ENCODE data around the gene INO80C. TPM values are rescaled to one million over a fixed set of nuclear protein-coding genes. Genes with fewer than 3 reads are reported as not detected.
A peak's percentile ranks its signal among the peaks of the same experiment; 100 is the strongest.
"Not testable (repeated sequence)": the region's sequence is repeated elsewhere in the genome, so short reads cannot be mapped to it uniquely, and the experiment has no call there.

Gene INO80C
- total and polyA plus RNA-seq, 2 donors from 2014 or later, result 20.9 to 38.2 TPM

- Histone ChIP-seq H3K4me1 (ENCODE audit: control insufficient read depth in 2 of 3, insufficient read depth in 2 of 3, low read depth in 1 of 3, low read length in 3 of 3) (peaks cover 0 to 10% (median 9%) of the 10 kb centered on the region in 3 donors), H3K27me3 (ENCODE audit: control insufficient read depth, insufficient read depth, low read length) (no peaks in the 10 kb centered on the region), H3K9ac (ENCODE audit: low read length in 3 of 3) (no peak overlapping the region), H3K9me3 (ENCODE audit: control insufficient read depth in 2 of 3, insufficient read depth in 1 of 3, low read length in 3 of 3) (no peaks in the 10 kb centered on the region), H3K4me3 (ENCODE audit: low read length in 3 of 3) (no peak overlapping the region), H3K27ac (ENCODE audit: low read depth in 2 of 2, low read length in 2 of 2) (no peak overlapping the region), H3K36me3 (ENCODE audit: control insufficient read depth in 2 of 3, insufficient read depth in 3 of 3, low read length in 3 of 3) (no peaks in the 10 kb centered on the region)
- FAIRE-seq (no peak), DNase-seq (no peak)
- intact Hi-C loops (cut with DNase I), result no loop called here
- TF ChIP-seq CTCF (IDR thresholded peaks at IDR 0.05; ENCODE audit: borderline replicate concordance, extremely low read depth, insufficient read depth), result no peak
Measured at GRCh38 chr18:35489913-35490490, 7.8 kb downstream of the INO80C start.

GRCh38 chr18:35489281-35489680, 8.5 kb downstream of the INO80C start:
- FAIRE-seq; DNase-seq; H3K9ac ChIP-seq (ENCODE audit: low read length in 3 of 3); H3K4me3 ChIP-seq (ENCODE audit: low read length in 3 of 3); H3K27me3 ChIP-seq (ENCODE audit: control insufficient read depth, insufficient read depth, low read length); H3K36me3 ChIP-seq (ENCODE audit: control insufficient read depth in 2 of 3, insufficient read depth in 3 of 3, low read length in 3 of 3); intact Hi-C loops (cut with DNase I); H3K27ac ChIP-seq (ENCODE audit: low read depth in 2 of 2, low read length in 2 of 2); H3K9me3 ChIP-seq (ENCODE audit: control insufficient read depth in 2 of 3, insufficient read depth in 1 of 3, low read length in 3 of 3): not testable (repeated sequence)
- H3K4me1 ChIP-seq (ENCODE audit: control insufficient read depth in 2 of 3, insufficient read depth in 2 of 3, low read depth in 1 of 3, low read length in 3 of 3), result peaks cover 0 to 11% (median 10%) of the 10 kb centered on the region in 3 donors

GRCh38 chr18:35488396-35488795, 9.4 kb downstream of the INO80C start:
- H3K4me3 ChIP-seq (ENCODE audit: low read length in 3 of 3); FAIRE-seq; H3K9me3 ChIP-seq (ENCODE audit: control insufficient read depth in 2 of 3, insufficient read depth in 1 of 3, low read length in 3 of 3); intact Hi-C loops (cut with DNase I); H3K27me3 ChIP-seq (ENCODE audit: control insufficient read depth, insufficient read depth, low read length); H3K9ac ChIP-seq (ENCODE audit: low read length in 3 of 3); H3K36me3 ChIP-seq (ENCODE audit: control insufficient read depth in 2 of 3, insufficient read depth in 3 of 3, low read length in 3 of 3); DNase-seq: not testable (repeated sequence)
- H3K4me1 ChIP-seq (ENCODE audit: control insufficient read depth in 2 of 3, insufficient read depth in 2 of 3, low read depth in 1 of 3, low read length in 3 of 3), result peaks cover 0 to 12% (median 7%) of the 10 kb centered on the region in 3 donors
- H3K27ac ChIP-seq (ENCODE audit: low read depth in 2 of 2, low read length in 2 of 2), result peak overlapping the region in 1 of 2 donors; percentile 28

- intact Hi-C loops (cut with DNase I); H3K27me3 ChIP-seq (ENCODE audit: control insufficient read depth, insufficient read depth, low read length); H3K4me3 ChIP-seq (ENCODE audit: low read length in 3 of 3); H3K9me3 ChIP-seq (ENCODE audit: control insufficient read depth in 2 of 3, insufficient read depth in 1 of 3, low read length in 3 of 3); DNase-seq; H3K36me3 ChIP-seq (ENCODE audit: control insufficient read depth in 2 of 3, insufficient read depth in 3 of 3, low read length in 3 of 3); FAIRE-seq; H3K9ac ChIP-seq (ENCODE audit: low read length in 3 of 3): not testable (repeated sequence)
- Histone ChIP-seq H3K4me1 (ENCODE audit: control insufficient read depth in 2 of 3, insufficient read depth in 2 of 3, low read depth in 1 of 3, low read length in 3 of 3) (peaks cover 0 to 16% (median 7%) of the 10 kb centered on the region in 3 donors), H3K27ac (ENCODE audit: low read depth in 2 of 2, low read length in 2 of 2) (peak overlapping the region in 1 of 2 donors; percentile 39)
Measured at GRCh38 chr18:35487525-35487924, 10.2 kb downstream of the INO80C start.

- FAIRE-seq, result no peak
- DNase-seq, result no peak
- Histone ChIP-seq H3K9me3 (ENCODE audit: control insufficient read depth in 2 of 3, insufficient read depth in 1 of 3, low read length in 3 of 3) (no peaks in the 10 kb centered on the region), H3K9ac (ENCODE audit: low read length in 3 of 3) (no peak overlapping the region), H3K36me3 (ENCODE audit: control insufficient read depth in 2 of 3, insufficient read depth in 3 of 3, low read length in 3 of 3) (no peaks in the 10 kb centered on the region), H3K4me3 (ENCODE audit: low read length in 3 of 3) (no peak overlapping the region), H3K27ac (ENCODE audit: low read depth in 2 of 2, low read length in 2 of 2) (no peak overlapping the region), H3K27me3 (ENCODE audit: control insufficient read depth, insufficient read depth, low read length) (no peaks in the 10 kb centered on the region), H3K4me1 (ENCODE audit: control insufficient read depth in 2 of 3, insufficient read depth in 2 of 3, low read depth in 1 of 3, low read length in 3 of 3) (peaks cover 0 to 17% (median 7%) of the 10 kb centered on the region in 3 donors)
- intact Hi-C loops (cut with DNase I), result no loop called here
- TF ChIP-seq CTCF (IDR thresholded peaks at IDR 0.05; ENCODE audit: borderline replicate concordance, extremely low read depth, insufficient read depth), result no peak
Measured at GRCh38 chr18:35485852-35486251, 11.9 kb downstream of the INO80C start.
